Neuronal stem cell (in vitro differentiated cells): ENCODE data around the gene DLST.

Source experiments
- DNase-seq: peaks from one replicate; pipeline ENCODE4 v3.0.0-alpha.2; 2013; ENCODE audit warnings: low spot score
- H2AFZ ChIP-seq: one replicate; pipeline ENCODE4 v1.6.1; 2013; ENCODE audit warnings: mild to moderate bottlenecking, low read length, inconsistent platforms
- H2AK5ac ChIP-seq: 2 replicates; pipeline ENCODE4 v1.6.1; 2013; ENCODE audit warnings: low read depth, mild to moderate bottlenecking, inconsistent platforms, low read length, moderate library complexity, mixed read lengths
- H2BK120ac ChIP-seq: 2 replicates; pipeline ENCODE4 v1.6.1; 2013; ENCODE audit warnings: low read depth, mild to moderate bottlenecking, inconsistent platforms, low read length, moderate library complexity, mixed read lengths
- H2BK12ac ChIP-seq: one replicate; pipeline ENCODE4 v1.6.1; 2013; ENCODE audit warnings: low read length, inconsistent platforms
- H2BK15ac ChIP-seq: 2 replicates; pipeline ENCODE4 v1.6.1; 2013; ENCODE audit warnings: mild to moderate bottlenecking, low read length, inconsistent platforms, mixed read lengths
- H2BK5ac ChIP-seq: one replicate; pipeline ENCODE4 v1.6.1; 2013; ENCODE audit warnings: inconsistent platforms, mild to moderate bottlenecking, low read length, moderate library complexity
- H3K14ac ChIP-seq: one replicate; pipeline ENCODE4 v1.6.1; 2013; ENCODE audit warnings: low read length, inconsistent platforms
- H3K18ac ChIP-seq: 2 replicates; pipeline ENCODE4 v1.6.1; 2013; ENCODE audit warnings: low read length, inconsistent platforms
- H3K23ac ChIP-seq: 2 replicates; pipeline ENCODE4 v1.6.1; 2013; ENCODE audit warnings: low read depth, mild to moderate bottlenecking, mixed read lengths, low read length, inconsistent platforms; ENCODE audit not compliant: poor library complexity
- H3K27ac ChIP-seq: replicated peaks from 3 replicates; pipeline ENCODE4 v1.5.1; 2013; ENCODE audit warnings: low read length, inconsistent platforms
- H3K27me3 ChIP-seq, 3 experiments: 2 replicates each; pipeline ENCODE4 v1.6.1; 2013; ENCODE audit warnings: low read length in 3 of 3, mild to moderate bottlenecking in 2 of 3, inconsistent platforms in 1 of 3, low read depth in 1 of 3, mixed read lengths in 1 of 3, moderate library complexity in 1 of 3; ENCODE audit not compliant: control insufficient read depth in 3 of 3, insufficient read depth in 3 of 3
- H3K36me3 ChIP-seq, 2 donors: replicated peaks in 1 of 2; 2 replicates each; pipeline ENCODE4 v1.6.1; 2013; ENCODE audit warnings: low read length in 2 of 2; ENCODE audit not compliant: control insufficient read depth in 2 of 2, insufficient read depth in 2 of 2
- H3K4ac ChIP-seq: 2 replicates; pipeline ENCODE4 v1.6.1; 2013; ENCODE audit warnings: inconsistent platforms, mild to moderate bottlenecking, low read length, moderate library complexity
- H3K4me1 ChIP-seq, 2 donors: 1 replicate in 1 of 2; 2 replicates in 1 of 2; pipeline ENCODE4 v1.6.1; 2013; ENCODE audit warnings: low read length in 2 of 2, low read depth in 1 of 2; ENCODE audit not compliant: control insufficient read depth in 2 of 2, insufficient read depth in 1 of 2
- H3K4me2 ChIP-seq: one replicate; pipeline ENCODE4 v1.6.1; 2013; ENCODE audit warnings: mild to moderate bottlenecking, low read length, inconsistent platforms; ENCODE audit not compliant: insufficient read depth, poor library complexity, severe bottlenecking
- H3K4me3 ChIP-seq, 2 donors: 2 replicates each; pipeline ENCODE4 v1.5.1; 2013; ENCODE audit warnings: low read length in 2 of 2, mild to moderate bottlenecking in 2 of 2, inconsistent platforms in 1 of 2, moderate library complexity in 1 of 2
- H3K79me1 ChIP-seq: one replicate; pipeline ENCODE4 v1.6.1; 2013; ENCODE audit warnings: low read depth, mild to moderate bottlenecking, inconsistent platforms, low read length, moderate library complexity
- H3K9ac ChIP-seq: one replicate; pipeline ENCODE4 v1.6.1; 2013; ENCODE audit warnings: mild to moderate bottlenecking, low read depth, low read length, inconsistent platforms; ENCODE audit not compliant: poor library complexity
- H3K9me3 ChIP-seq, 2 donors: replicated peaks in 1 of 2; 2 replicates each; pipeline versions ENCODE3 to v1.6.1; 2013; ENCODE audit warnings: low read length in 2 of 2, mild to moderate bottlenecking in 2 of 2, inconsistent platforms in 1 of 2, low read depth in 1 of 2, mixed read lengths in 1 of 2, moderate library complexity in 1 of 2; ENCODE audit not compliant: control insufficient read depth in 2 of 2, insufficient read depth in 1 of 2
- H4K8ac ChIP-seq: one replicate; pipeline ENCODE4 v1.6.1; 2013; ENCODE audit warnings: low read depth, mild to moderate bottlenecking, inconsistent platforms, low read length, moderate library complexity
- H4K91ac ChIP-seq: one replicate; pipeline ENCODE4 v1.6.1; 2013; ENCODE audit warnings: low read length, low read depth, mild to moderate bottlenecking, inconsistent platforms; ENCODE audit not compliant: poor library complexity
- WGBS, 2 donors: extraction: QIAGEN DNeasy Blood & Tissue Kit; methylation state at CpG; one replicate each; pipeline ENCODE4 v1.1.7; 2013; ENCODE audit warnings: missing lambda C conversion rate in 2 of 2, mixed read lengths in 1 of 2; ENCODE audit not compliant: insufficient read length in 2 of 2, insufficient replicate concordance in 1 of 2; ENCODE audit errors: extremely low coverage in 2 of 2; 5-methylcytosine and 5-hydroxymethylcytosine counted together

Gene DLST

DNA sequence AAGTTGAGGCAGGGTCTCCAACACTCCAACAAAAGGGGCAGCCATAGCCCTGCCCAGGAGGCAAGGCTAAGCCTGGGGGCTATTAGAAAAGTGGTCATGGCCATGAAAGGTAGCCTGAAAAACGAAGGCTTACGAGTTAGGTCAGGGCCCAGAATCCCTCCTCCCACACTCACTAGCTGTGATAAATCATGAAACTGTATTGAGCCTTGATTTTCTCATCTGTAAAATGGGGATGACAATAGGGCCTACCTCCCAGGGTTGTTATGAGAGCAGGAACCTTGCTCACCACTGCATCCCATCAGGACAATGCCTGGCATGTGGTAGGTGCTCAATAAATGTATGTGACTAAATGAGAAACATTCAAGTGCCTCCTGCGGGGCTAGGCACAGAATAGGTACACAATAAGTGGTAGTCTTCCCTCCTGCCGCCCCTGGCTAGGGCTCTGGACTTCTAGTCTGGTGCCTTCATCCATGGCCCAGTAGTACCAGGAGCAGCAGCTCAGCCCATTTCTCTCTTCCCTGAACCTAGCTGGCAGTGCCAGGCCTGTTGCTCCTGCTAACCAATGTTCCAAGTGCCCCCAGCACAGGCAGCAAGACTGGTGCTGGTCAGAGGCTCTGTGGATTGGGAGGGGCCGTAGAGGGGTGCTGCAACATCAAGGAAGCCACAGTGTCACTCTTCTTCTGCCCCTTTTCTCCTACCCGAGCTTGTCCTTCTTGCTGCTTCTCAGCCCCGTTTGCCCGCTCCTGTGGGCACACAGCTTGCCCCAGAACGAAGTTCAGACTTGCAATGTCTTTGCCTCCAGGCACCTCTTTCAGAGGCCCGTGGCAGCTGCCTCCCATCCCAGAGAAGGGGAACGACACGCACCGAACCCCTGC lies 65.9 kb downstream of the DLST start:
- peak overlapping the region; percentile 48 for H3K18ac ChIP-seq
- no peaks in the 10 kb centered on the region for H3K9me3 ChIP-seq
- H3K27me3 ChIP-seq = no peaks in the 10 kb centered on the region
- no peak overlapping the region for H4K91ac ChIP-seq
- H2BK120ac ChIP-seq = no peak overlapping the region
- H3K23ac ChIP-seq = no peak overlapping the region
- H3K14ac ChIP-seq = no peak overlapping the region
- no peak overlapping the region for H2AFZ ChIP-seq
- WGBS, 2 donors = no CpG with 5 or more reads among the region's 13 CpGs
- no peak overlapping the region for H2BK12ac ChIP-seq
- no peaks in the 10 kb centered on the region for H3K79me1 ChIP-seq
- H3K4me2 ChIP-seq = no peak overlapping the region
- no peak overlapping the region for H2BK5ac ChIP-seq
- no peak overlapping the region for H3K27ac ChIP-seq
- no peak for DNase-seq
- H3K9ac ChIP-seq = no peak overlapping the region
- H2AK5ac ChIP-seq = peak overlapping the region; percentile 22
- no peak overlapping the region for H2BK15ac ChIP-seq
- H3K4me1 ChIP-seq = peaks cover 5 to 15% of the 10 kb centered on the region in 2 donors
- no peaks in the 10 kb centered on the region for H3K36me3 ChIP-seq
- no peak overlapping the region for H3K4me3 ChIP-seq
- no peak overlapping the region for H3K4ac ChIP-seq
- H4K8ac ChIP-seq = no peak overlapping the region

- H3K14ac ChIP-seq = no peak overlapping the region
- H2BK120ac ChIP-seq = no peak overlapping the region
- H3K9me3 ChIP-seq = no peaks in the 10 kb centered on the region
- H2AFZ ChIP-seq = peak overlapping the region; percentile 30
- H3K23ac ChIP-seq = no peak overlapping the region
- H3K4me1 ChIP-seq = peaks cover 5 to 21% of the 10 kb centered on the region in 2 donors
- H3K18ac ChIP-seq = no peak overlapping the region
- WGBS, 2 donors = no CpG with 5 or more reads among the region's 23 CpGs
- no peak overlapping the region for H3K9ac ChIP-seq
- no peak overlapping the region for H4K8ac ChIP-seq
- H3K36me3 ChIP-seq = no peaks in the 10 kb centered on the region
- no peak overlapping the region for H2AK5ac ChIP-seq
- H2BK15ac ChIP-seq = no peak overlapping the region
- DNase-seq = no peak
- H3K4ac ChIP-seq = no peak overlapping the region
- H3K27me3 ChIP-seq = no peaks in the 10 kb centered on the region
- no peak overlapping the region for H3K27ac ChIP-seq
- H3K4me2 ChIP-seq = no peak overlapping the region
- no peaks in the 10 kb centered on the region for H3K79me1 ChIP-seq
- no peak overlapping the region for H2BK12ac ChIP-seq
- H3K4me3 ChIP-seq = no peak overlapping the region
- H4K91ac ChIP-seq = no peak overlapping the region
- no peak overlapping the region for H2BK5ac ChIP-seq
These were observed 66.8 kb downstream of the DLST start for GRCh38 chr14:74948228-74949175.

- Histone ChIP-seq H2BK5ac (no peak overlapping the region), H3K27me3 (no peaks in the 10 kb centered on the region), H2BK12ac (no peak overlapping the region), H3K23ac (peak overlapping the region; percentile 38), H3K27ac (no peak overlapping the region), H3K18ac (no peak overlapping the region), H3K79me1 (no peaks in the 10 kb centered on the region), H3K4me1 (peaks cover 8 to 28% of the 10 kb centered on the region in 2 donors), H3K9ac (no peak overlapping the region), H3K4me3 (no peak overlapping the region), H3K4ac (no peak overlapping the region), H3K9me3 (no peaks in the 10 kb centered on the region), H2BK15ac (no peak overlapping the region), H2AFZ (no peak overlapping the region), H4K91ac (no peak overlapping the region), H3K14ac (no peak overlapping the region), H2BK120ac (no peak overlapping the region), H3K4me2 (no peak overlapping the region), H3K36me3 (no peaks in the 10 kb centered on the region), H4K8ac (no peak overlapping the region), H2AK5ac (peak overlapping the region; percentile 31)
- DNase-seq = no peak
- WGBS, 2 donors = no CpG with 5 or more reads among the region's 16 CpGs
These were observed 67.5 kb downstream of the DLST start for GRCh38 chr14:74949191-74949601.
